Esophagus (tissue), 2 donors: Measurements from ENCODE around the gene FNDC5. TPM values are rescaled to one million over a fixed set of nuclear protein-coding genes. Genes with fewer than 3 reads are reported as not detected.
A peak's percentile ranks its signal among the peaks of the same experiment; 100 is the strongest.

Experiments
- H3K27ac ChIP-seq, 2 donors: one replicate each; pipeline ENCODE4 v1.5.1; 2013; ENCODE audit warnings: low read depth in 2 of 2, mild to moderate bottlenecking in 2 of 2, inconsistent platforms in 1 of 2, low read length in 1 of 2, moderate library complexity in 1 of 2
- H3K27me3 ChIP-seq, 2 donors: one replicate each; pipeline ENCODE4 v1.6.1; 2013; ENCODE audit warnings: low read length in 2 of 2, control low read depth in 1 of 2, mild to moderate bottlenecking in 1 of 2; ENCODE audit not compliant: insufficient read depth in 2 of 2, control insufficient read depth in 1 of 2
- H3K36me3 ChIP-seq, 2 donors: one replicate each; pipeline ENCODE4 v1.6.1; 2013; ENCODE audit warnings: low read length in 1 of 2; ENCODE audit not compliant: control insufficient read depth in 2 of 2, insufficient read depth in 2 of 2
- H3K4me1 ChIP-seq, 2 donors: one replicate each; pipeline ENCODE4 v1.6.1; 2013; ENCODE audit warnings: low read length in 1 of 2; ENCODE audit not compliant: control insufficient read depth in 2 of 2, insufficient read depth in 2 of 2
- H3K4me3 ChIP-seq, 2 donors: one replicate each; pipeline ENCODE4 v1.5.1; 2013; ENCODE audit warnings: low read length in 2 of 2, mild to moderate bottlenecking in 2 of 2, low read depth in 1 of 2, moderate library complexity in 1 of 2
- H3K9me3 ChIP-seq, 2 donors: one replicate each; pipeline ENCODE4 v1.6.1; 2013; ENCODE audit warnings: mild to moderate bottlenecking in 2 of 2, low read depth in 1 of 2, low read length in 1 of 2, moderate library complexity in 1 of 2; ENCODE audit not compliant: control insufficient read depth in 2 of 2, insufficient read depth in 1 of 2
- WGBS, 2 donors: extraction: QIAGEN DNeasy Blood & Tissue Kit; methylation state at CpG; one replicate each; pipeline ENCODE4 v1.1.7; 2013; 5-methylcytosine and 5-hydroxymethylcytosine counted together
- polyA plus RNA-seq, 2 donors: library from polyadenylated mRNA; stranded (reverse); fragments of 200-250 nt; gene quantifications; one replicate each; pipeline ENCODE4 v1.2.3, GENCODE V29; 2013
- donor health status: healthy with polysubstance abuse.
- donor health status: Bipolar disorder and iron deficiency.

Gene FNDC5
- polyA plus RNA-seq, 2 donors, result 0.53 to 0.90 TPM

DNA sequence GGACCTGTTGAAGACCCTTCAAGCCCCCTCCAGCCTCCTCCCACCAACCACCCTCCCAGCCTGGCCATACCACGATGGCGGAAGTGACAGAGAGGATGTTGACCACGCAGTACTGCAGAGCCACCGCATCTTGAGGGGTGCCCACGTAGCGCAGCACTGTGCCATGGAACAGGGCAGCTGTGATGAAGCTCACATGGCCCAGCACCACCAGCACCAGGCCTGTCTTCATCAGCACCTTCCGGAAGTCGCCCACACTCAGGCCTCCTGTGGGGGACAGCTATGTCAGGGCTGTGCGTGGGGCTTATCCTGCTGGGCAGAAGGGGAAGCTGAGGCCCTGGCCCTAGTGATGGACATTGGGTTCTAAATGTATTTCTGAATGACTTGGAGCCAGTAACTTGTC, 27.3 kb upstream of the FNDC5 start:
- H3K4me1 ChIP-seq, result peaks cover 5 to 9% of the 10 kb centered on the region in 2 donors
- no peaks in the 10 kb centered on the region for H3K9me3 ChIP-seq
- H3K27ac ChIP-seq, result no peak overlapping the region
- H3K36me3 ChIP-seq, result peaks cover 0 to 15% of the 10 kb centered on the region in 2 donors
- WGBS, 2 donors, result 95% methylated on average over 9 of the region's 9 CpGs
- no peak overlapping the region for H3K4me3 ChIP-seq
- no peaks in the 10 kb centered on the region for H3K27me3 ChIP-seq

DNA sequence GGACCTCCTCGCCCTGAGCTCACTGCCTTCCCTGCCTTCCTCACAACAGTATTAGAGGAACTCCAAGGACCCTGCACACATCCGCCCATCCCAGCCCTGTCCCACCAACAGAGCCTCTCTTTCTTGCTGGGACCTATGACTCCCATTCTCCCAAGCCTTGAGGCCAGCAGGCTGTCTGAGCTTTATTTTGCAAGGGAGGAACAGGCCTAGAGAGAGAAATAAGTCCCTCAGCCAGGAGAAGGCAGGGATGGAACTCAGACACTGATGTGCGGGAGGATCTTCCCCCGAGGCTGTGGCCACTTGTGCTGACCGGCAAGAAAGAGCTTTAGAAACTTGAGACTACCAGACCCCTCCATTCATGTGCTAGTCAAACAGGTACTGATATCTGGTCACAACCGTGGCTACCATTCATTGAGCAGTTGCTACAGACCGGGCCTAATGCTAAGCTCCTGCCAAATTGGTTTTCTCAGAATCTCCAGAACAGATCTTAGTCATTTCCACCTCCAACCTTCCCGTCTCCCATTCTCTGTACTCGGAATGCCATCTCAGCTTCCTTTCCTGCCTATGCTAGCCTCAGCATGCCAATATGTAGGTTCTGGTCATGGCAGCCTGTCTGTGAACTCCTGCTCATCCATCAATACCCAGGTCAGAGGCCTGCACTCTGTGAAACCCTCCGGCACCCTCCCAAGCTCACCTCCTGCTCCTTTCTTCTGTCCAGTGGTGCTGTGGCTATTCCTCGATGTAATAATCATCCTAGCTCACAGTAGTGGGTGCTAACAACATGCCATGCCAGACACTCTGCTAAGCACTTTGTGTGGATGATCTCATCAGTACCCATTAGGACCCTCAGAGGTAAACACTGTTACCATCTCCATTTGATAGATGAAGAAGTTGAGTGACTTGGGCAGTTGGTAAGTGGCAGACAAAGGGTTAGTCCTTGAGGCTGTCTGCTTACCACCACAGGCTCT, 26.7 kb upstream of the FNDC5 start:
- no peak overlapping the region for H3K27ac ChIP-seq
- H3K36me3 ChIP-seq, result peaks cover 0 to 15% of the 10 kb centered on the region in 2 donors
- WGBS, 2 donors, result 67 to 72% methylated on average over 11 of the region's 11 CpGs
- peaks cover 9 to 11% of the 10 kb centered on the region in 2 donors for H3K4me1 ChIP-seq
- H3K9me3 ChIP-seq, result no peaks in the 10 kb centered on the region
- H3K27me3 ChIP-seq, result no peaks in the 10 kb centered on the region
- H3K4me3 ChIP-seq, result no peak overlapping the region

DNA sequence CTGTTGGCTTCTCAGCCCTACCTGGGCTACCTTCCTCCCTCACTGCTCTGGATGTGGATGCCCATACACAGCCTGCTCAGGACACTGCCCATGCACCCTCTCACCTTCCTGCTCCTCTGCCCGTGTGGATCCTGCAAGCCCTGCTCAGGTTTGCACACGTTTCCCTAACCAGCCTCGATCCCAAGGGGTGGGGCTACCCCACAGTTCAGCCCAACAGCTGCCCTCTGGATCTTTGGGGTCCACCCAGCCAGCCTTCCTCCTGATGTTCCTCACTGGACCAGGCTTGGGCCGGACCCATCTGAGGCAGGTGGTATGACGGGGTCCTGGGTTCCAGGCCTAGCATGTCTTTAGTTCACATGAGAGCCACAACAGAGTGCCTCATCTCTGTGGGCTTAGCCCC, 25.7 kb upstream of the FNDC5 start:
- no peak overlapping the region for H3K4me3 ChIP-seq
- peaks cover 9 to 11% of the 10 kb centered on the region in 2 donors for H3K4me1 ChIP-seq
- peaks cover 0 to under 1% of the 10 kb centered on the region in 2 donors for H3K27me3 ChIP-seq
- H3K27ac ChIP-seq, result no peak overlapping the region
- H3K9me3 ChIP-seq, result no peaks in the 10 kb centered on the region
- WGBS, 2 donors, result 58 to 64% methylated on average over 5 of the region's 5 CpGs
- peaks cover 0 to 15% of the 10 kb centered on the region in 2 donors for H3K36me3 ChIP-seq

DNA sequence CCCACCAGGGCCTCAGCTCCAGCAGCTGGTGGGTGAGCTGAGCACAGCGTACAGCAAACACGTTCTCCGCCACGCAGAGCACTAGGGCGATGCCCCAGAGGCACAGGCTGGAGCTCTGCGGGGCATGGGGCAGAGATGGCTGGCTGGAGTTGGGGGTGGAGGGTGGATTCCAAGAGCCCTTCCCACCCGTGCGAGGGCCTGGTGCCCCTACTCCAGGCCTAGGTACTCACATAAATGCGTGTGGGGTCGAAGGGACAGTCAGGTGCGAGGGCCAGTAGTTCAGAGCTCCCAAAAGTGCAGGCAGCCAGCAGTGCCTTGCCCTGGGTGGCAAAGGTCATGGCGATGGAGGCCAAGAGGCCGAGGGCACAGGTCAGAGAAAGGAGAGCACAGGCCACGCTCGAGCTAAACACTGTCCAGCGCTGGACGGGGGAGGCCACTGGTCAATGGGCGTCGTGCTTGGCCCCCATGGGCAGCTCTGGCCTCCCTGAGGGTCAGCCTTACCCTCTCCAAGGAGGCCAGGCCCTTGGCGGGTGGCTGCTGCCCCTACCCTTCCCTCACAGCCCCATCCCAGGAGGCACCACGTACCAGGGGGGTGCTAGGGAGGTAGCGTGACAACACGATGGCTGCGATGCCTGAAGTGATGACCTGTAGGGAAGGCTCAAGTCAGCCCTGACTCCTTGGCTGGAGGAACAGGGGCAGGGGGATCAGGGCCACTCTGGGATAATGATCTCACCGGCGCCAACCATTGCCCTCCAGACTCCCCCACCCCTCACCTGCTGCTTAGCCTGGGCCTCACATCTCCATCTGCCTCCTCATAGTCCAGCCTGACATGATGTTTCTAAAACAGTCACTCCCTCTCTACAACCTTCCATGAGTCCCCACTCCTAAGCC, 24.9 kb upstream of the FNDC5 start:
- no peaks in the 10 kb centered on the region for H3K9me3 ChIP-seq
- H3K4me3 ChIP-seq, result no peak overlapping the region
- WGBS, 2 donors, result 91 to 92% methylated on average over 24 to 26 of the region's 26 CpGs
- peaks cover 9 to 11% of the 10 kb centered on the region in 2 donors for H3K4me1 ChIP-seq
- peaks cover 0 to 7% of the 10 kb centered on the region in 2 donors for H3K27me3 ChIP-seq
- H3K36me3 ChIP-seq, result peaks cover 0 to 15% of the 10 kb centered on the region in 2 donors
- no peak overlapping the region for H3K27ac ChIP-seq

DNA sequence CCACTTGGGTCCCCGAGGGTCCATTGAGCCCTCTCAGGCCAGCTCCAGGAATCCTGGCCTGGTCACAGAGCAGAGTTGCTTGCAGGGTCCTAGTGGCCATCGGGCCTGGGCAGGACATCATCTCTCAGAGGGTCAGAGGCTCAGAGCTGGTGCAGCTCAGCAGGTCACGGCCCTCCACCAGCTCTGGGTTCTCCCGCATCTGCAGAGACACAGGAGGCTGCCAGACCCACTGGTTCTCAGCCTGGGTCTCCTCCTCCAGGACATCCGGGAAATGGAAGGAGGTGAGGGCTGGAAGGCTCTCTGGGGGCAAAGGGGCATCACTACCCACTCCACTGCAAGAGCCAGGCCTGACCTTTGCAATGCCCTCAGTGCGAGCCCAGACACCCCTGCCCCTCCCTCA, 24.0 kb upstream of the FNDC5 start:
- Histone ChIP-seq H3K4me1 (peaks cover 6 to 11% of the 10 kb centered on the region in 2 donors), H3K27me3 (peaks cover 0 to 7% of the 10 kb centered on the region in 2 donors)
- WGBS, 2 donors, result 86 to 94% methylated on average over 5 to 6 of the region's 6 CpGs

DNA sequence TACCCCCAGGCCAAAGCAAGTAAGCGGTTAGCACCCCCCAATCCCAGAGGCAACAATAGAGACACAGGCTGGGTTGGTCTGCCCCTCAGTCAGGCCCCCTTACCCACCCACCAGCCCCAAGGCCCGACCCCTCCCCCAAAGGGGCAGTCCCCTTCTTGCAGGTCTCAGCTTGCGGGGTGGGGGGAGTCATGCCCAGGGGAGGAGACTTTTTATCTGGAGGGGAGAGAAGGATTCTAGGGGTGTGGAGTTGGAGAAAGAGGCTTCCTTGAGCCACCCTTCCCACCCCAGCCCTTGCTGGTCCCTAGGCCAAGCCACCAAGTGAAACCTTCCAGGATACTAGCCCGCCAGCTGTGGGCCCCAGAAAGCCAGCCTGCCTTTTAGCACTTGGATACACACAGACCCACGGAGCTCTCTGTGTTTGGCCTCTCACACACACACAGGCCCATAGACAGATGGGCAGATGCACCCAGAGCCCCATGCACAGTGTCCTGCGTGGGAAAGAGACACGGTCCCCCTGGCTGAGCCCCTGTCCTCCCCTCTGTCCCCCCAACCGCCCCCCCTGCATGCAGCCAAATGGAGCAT, 23.4 kb upstream of the FNDC5 start:
- Histone ChIP-seq H3K9me3 (no peaks in the 10 kb centered on the region), H3K27me3 (peaks cover 0 to 7% of the 10 kb centered on the region in 2 donors), H3K27ac (no peak overlapping the region), H3K36me3 (peaks cover 0 to 15% of the 10 kb centered on the region in 2 donors), H3K4me3 (no peak overlapping the region), H3K4me1 (peaks cover 6 to 11% of the 10 kb centered on the region in 2 donors)
- WGBS, 2 donors, result 68 to 71% methylated on average over 7 to 8 of the region's 8 CpGs

More for the DNA sequence above, 24.0 kb upstream of the FNDC5 start:
- H3K4me3 ChIP-seq, result no peak overlapping the region
- peaks cover 0 to 15% of the 10 kb centered on the region in 2 donors for H3K36me3 ChIP-seq
- no peak overlapping the region for H3K27ac ChIP-seq
- H3K9me3 ChIP-seq, result no peaks in the 10 kb centered on the region

DNA sequence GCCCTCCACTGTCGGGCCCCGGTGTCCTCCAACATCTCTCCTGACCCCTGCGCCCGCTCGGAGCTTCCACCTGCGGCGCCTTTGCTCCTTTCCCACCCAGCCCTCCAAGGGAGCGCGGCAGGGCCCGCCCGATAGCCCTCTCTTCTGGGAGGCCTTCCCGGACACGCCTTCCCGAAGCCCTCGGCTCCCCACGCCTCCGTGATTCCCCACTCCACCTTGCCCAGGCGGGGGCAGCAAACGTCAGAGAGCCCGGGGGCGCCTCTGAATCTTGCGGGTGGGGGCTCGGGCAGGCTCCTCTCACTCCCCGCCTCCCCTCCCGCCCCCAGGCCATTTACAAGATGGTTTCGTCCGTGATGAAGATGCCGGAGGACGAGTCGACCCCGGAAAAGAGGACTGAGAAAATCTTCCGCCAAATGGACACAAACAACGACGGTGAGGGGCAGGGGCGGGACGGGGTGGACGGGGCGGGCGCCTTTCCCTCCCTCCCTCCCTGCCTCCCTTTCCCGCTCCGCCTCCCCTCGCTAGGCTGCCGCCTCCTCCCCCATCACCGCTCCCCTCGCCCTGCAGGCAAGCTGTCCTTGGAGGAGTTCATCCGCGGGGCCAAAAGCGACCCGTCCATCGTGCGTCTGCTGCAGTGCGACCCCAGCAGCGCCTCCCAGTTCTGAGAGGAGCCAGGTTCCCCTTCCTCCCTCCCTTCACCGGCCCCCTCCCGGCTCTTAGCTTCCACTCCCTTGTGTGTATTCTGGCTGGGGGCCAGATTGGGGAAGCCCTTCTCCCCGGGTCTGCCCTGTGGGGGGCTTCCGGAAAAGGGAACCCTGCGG, 22.7 kb upstream of the FNDC5 start:
- Histone ChIP-seq H3K27ac (no peak overlapping the region), H3K4me3 (peak overlapping the region; percentile 20 to 32), H3K4me1 (peaks cover 6 to 11% of the 10 kb centered on the region in 2 donors), H3K36me3 (peaks cover 0 to 15% of the 10 kb centered on the region in 2 donors), H3K9me3 (no peaks in the 10 kb centered on the region), H3K27me3 (peaks cover 0 to 9% of the 10 kb centered on the region in 2 donors)
- 2% methylated on average over 45 to 58 of the region's 58 CpGs for WGBS, 2 donors

DNA sequence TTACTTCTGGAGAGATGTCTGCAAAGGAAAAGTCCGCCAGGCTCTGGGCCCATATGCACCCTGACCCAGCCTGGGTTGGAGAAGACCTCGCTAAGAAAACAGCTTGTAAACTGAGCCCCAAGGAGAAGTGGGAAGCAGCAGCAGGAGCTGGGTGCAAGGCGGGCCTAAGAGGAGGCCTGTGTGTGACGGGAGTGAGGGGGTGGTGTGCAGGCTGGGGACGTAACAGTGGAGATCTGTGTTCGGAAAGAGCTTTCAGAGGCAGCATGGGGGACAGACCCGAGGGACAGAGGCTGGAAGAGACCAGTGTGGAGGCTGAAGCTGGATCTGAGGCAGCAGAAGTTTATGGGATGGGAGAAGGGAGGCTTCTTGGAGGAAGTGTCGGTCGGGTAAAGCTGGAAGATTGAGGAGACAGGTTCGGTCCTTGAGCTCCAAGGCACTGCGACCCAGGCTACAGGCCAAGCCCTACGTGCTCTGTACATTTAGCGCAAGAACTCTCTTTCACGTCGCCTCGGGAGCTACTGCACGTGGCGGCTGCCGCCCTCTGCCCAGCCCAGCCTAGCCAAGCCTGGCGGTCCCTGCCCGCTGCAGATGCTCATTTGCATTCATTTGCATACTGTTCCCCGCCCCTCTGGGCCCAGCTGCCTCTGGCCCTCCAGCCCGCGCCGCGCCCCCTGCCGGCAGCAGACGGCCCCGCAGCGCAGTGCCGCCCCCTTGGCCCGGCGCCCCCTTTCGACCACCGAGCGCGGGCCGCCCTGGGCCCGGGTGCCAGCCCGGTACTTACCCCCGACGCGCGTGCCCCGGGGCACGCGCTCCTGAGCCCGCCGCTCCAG, 21.9 kb upstream of the FNDC5 start:
- Histone ChIP-seq H3K27ac (no peak overlapping the region), H3K4me3 (peak overlapping the region; percentile 20 to 32), H3K36me3 (peaks cover 0 to 12% of the 10 kb centered on the region in 2 donors), H3K9me3 (no peaks in the 10 kb centered on the region), H3K4me1 (peaks cover 4 to 10% of the 10 kb centered on the region in 2 donors), H3K27me3 (peaks cover 0 to 13% of the 10 kb centered on the region in 2 donors)
- WGBS, 2 donors, result 19 to 20% methylated on average over 47 to 49 of the region's 49 CpGs
